ENCODE results near the gene SYNGR4.

DNA sequence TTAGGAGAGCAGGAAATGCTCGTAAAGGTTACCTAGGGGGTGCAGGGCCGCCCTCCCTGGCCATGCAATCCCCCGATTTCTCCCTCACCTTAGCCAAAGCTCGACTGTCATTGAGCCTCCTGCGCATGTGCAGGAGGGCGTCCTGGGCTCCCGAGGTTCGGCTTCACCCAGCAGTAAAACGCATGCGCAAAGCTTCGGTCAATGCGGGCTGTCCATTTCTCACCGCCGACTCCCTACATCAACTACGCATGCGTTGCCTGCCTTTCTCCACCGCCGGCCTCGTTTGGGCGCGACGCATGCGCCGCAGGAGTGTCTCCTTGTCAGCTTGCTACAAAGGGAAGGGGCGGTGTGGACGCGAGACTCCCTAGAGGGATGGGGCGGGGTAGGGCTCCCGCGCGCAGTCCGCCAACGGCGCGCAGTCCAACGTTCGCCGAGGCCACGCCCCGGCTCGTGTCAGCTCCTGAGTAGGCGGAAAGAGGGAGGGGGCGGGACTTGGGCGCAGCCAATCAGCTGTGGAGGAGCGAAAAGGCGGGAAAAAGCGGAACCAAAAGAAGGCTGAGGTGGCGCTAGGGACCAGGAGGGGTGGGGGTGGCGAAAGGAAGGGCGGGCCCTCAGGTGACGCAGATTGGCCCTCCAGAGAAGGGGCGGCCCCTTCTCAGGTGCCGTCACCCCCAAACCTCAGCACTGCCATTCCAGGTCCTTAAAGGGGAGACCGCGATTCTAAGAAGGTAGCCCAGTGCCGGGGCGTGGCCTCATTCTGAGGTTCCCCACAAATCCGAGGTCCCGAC lies at the start of gene SYNGR4, which contains the start of gene TMEM143:
- TF ChIP-seq POLR2A (IDR thresholded peaks at IDR 0.05): peak in 1 of 2 donors; percentile 38
- TF ChIP-seq, protein P1, sequence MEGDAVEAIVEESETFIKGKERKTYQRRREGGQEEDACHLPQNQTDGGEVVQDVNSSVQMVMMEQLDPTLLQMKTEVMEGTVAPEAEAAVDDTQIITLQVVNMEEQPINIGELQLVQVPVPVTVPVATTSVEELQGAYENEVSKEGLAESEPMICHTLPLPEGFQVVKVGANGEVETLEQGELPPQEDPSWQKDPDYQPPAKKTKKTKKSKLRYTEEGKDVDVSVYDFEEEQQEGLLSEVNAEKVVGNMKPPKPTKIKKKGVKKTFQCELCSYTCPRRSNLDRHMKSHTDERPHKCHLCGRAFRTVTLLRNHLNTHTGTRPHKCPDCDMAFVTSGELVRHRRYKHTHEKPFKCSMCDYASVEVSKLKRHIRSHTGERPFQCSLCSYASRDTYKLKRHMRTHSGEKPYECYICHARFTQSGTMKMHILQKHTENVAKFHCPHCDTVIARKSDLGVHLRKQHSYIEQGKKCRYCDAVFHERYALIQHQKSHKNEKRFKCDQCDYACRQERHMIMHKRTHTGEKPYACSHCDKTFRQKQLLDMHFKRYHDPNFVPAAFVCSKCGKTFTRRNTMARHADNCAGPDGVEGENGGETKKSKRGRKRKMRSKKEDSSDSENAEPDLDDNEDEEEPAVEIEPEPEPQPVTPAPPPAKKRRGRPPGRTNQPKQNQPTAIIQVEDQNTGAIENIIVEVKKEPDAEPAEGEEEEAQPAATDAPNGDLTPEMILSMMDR (IDR thresholded peaks at IDR 0.05): no peak

Measured in Peyer's patch (tissue), 4 donors.